DND-41 (cell line): ENCODE data around the gene AFF1.

Experiments used
- ATAC-seq: fragments of 200-7000 bp; cut with Tn5 transposase; 3 replicates; pipeline ENCODE4 v1.9.1; 2021; ENCODE audit warnings: low read depth; ENCODE audit not compliant: insufficient read depth
- DNase-seq: peaks from one replicate; pipeline ENCODE4 v3.0.0-alpha.2; 2020
- H2AFZ ChIP-seq: 2 replicates; pipeline ENCODE4 v1.6.0; 2012; ENCODE audit warnings: low read depth, low read length
- H3K27ac ChIP-seq: 2 replicates; pipeline ENCODE4 v1.5.1; 2012; ENCODE audit warnings: low read length, inconsistent platforms
- H3K27me3 ChIP-seq: fragments of 200-600 bp; sonication (generic); 2 replicates; pipeline ENCODE4 v1.6.0; 2012; ENCODE audit warnings: low read length, mild to moderate bottlenecking, inconsistent platforms; ENCODE audit not compliant: insufficient read depth, poor library complexity
- H3K36me3 ChIP-seq: 2 replicates; pipeline ENCODE4 v1.5.1; 2012; ENCODE audit warnings: low read length, inconsistent platforms; ENCODE audit not compliant: insufficient read depth
- H3K4me1 ChIP-seq: 2 replicates; pipeline ENCODE4 v1.5.1; 2012; ENCODE audit warnings: mild to moderate bottlenecking, low read length; ENCODE audit not compliant: insufficient read depth
- H3K4me2 ChIP-seq: 2 replicates; pipeline ENCODE4 v1.6.0; 2012; ENCODE audit warnings: mild to moderate bottlenecking, moderate library complexity, low read length, inconsistent platforms; ENCODE audit not compliant: insufficient read depth
- H3K4me3 ChIP-seq, 2 experiments: fragments of 200-600 bp in 1 of 2; shearing (Covaris generic) in 1 of 2; 2 replicates each; pipeline ENCODE4 v1.5.1; 2012 to 2016; ENCODE audit warnings: inconsistent platforms in 2 of 2, low read length in 2 of 2, mild to moderate bottlenecking in 2 of 2, low read depth in 1 of 2, moderate library complexity in 1 of 2
- H3K79me2 ChIP-seq: 2 replicates; pipeline ENCODE4 v1.6.0; 2012; ENCODE audit warnings: low read length, inconsistent platforms; ENCODE audit not compliant: insufficient read depth
- H3K9ac ChIP-seq: 2 replicates; pipeline ENCODE4 v1.6.0; 2012; ENCODE audit warnings: low read depth, mild to moderate bottlenecking, inconsistent platforms, low read length, moderate library complexity
- H3K9me3 ChIP-seq: 2 replicates; pipeline ENCODE4 v1.5.1; 2012; ENCODE audit warnings: low read length, moderate library complexity, mild to moderate bottlenecking, inconsistent platforms; ENCODE audit not compliant: insufficient read depth, severe bottlenecking
- H4K20me1 ChIP-seq: 2 replicates; pipeline ENCODE4 v1.6.0; 2012; ENCODE audit warnings: low read length; ENCODE audit not compliant: insufficient read depth
- EZH2 ChIP-seq: IDR thresholded peaks from 3 replicates; pipeline ENCODE4 v1.6.1; 2012; ENCODE audit warnings: borderline replicate concordance, low read depth, mild to moderate bottlenecking, moderate library complexity, low read length, inconsistent platforms; ENCODE audit not compliant: severe bottlenecking
- TF ChIP-seq, protein P1 (sequence below): IDR thresholded peaks from 2 replicates; pipeline ENCODE4 v1.5.1; 2012; ENCODE audit warnings: borderline replicate concordance, low read length, moderate library complexity, mild to moderate bottlenecking; ENCODE audit not compliant: poor library complexity, severe bottlenecking; ENCODE audit errors: extremely low read depth

Gene AFF1

GRCh38 chr4:87046121-87046551, 111.3 kb downstream of the AFF1 start:
- H3K4me2 ChIP-seq: no peak overlapping the region
- ATAC-seq (no peak), DNase-seq (no peak)
- no peak overlapping the region for H3K4me3 ChIP-seq
- H3K9me3 ChIP-seq: no peaks in the 10 kb centered on the region
- peaks cover 96% of the 10 kb centered on the region for H3K79me2 ChIP-seq
- no peak overlapping the region for H2AFZ ChIP-seq
- no peak overlapping the region for H3K9ac ChIP-seq
- H3K36me3 ChIP-seq: peaks cover 40% of the 10 kb centered on the region
- H3K27me3 ChIP-seq: no peaks in the 10 kb centered on the region
- peaks cover 48% of the 10 kb centered on the region for H4K20me1 ChIP-seq
- H3K4me1 ChIP-seq: no peaks in the 10 kb centered on the region
- TF ChIP-seq, protein P1, sequence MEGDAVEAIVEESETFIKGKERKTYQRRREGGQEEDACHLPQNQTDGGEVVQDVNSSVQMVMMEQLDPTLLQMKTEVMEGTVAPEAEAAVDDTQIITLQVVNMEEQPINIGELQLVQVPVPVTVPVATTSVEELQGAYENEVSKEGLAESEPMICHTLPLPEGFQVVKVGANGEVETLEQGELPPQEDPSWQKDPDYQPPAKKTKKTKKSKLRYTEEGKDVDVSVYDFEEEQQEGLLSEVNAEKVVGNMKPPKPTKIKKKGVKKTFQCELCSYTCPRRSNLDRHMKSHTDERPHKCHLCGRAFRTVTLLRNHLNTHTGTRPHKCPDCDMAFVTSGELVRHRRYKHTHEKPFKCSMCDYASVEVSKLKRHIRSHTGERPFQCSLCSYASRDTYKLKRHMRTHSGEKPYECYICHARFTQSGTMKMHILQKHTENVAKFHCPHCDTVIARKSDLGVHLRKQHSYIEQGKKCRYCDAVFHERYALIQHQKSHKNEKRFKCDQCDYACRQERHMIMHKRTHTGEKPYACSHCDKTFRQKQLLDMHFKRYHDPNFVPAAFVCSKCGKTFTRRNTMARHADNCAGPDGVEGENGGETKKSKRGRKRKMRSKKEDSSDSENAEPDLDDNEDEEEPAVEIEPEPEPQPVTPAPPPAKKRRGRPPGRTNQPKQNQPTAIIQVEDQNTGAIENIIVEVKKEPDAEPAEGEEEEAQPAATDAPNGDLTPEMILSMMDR: no peak
- TF ChIP-seq EZH2: no peak
- H3K27ac ChIP-seq: no peak overlapping the region

DNA sequence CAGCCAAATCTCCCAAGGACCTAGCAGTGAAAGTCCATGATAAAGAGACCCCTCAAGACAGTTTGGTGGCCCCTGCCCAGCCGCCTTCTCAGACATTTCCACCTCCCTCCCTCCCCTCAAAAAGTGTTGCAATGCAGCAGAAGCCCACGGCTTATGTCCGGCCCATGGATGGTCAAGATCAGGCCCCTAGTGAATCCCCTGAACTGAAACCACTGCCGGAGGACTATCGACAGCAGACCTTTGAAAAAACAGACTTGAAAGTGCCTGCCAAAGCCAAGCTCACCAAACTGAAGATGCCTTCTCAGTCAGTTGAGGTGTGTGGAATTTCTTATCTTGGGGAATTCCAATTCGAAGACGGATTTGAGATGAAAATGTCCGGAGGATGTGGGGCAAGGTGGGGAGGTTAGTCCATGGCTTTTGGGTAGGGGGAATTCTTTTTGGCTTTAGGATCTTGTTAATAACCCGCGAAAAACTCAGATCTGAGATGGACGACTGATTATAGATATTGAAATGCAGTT, 112.5 kb downstream of the AFF1 start:
- H3K79me2 ChIP-seq: peaks cover 95% of the 10 kb centered on the region
- ATAC-seq: no peak
- H4K20me1 ChIP-seq: peaks cover 40% of the 10 kb centered on the region
- no peak overlapping the region for H3K4me3 ChIP-seq
- TF ChIP-seq, protein P1: no peak
- TF ChIP-seq EZH2: no peak
- no peaks in the 10 kb centered on the region for H3K27me3 ChIP-seq
- DNase-seq: no peak
- no peak overlapping the region for H3K27ac ChIP-seq
- H3K4me1 ChIP-seq: no peaks in the 10 kb centered on the region
- no peak overlapping the region for H2AFZ ChIP-seq
- H3K9ac ChIP-seq: no peak overlapping the region
- H3K4me2 ChIP-seq: no peak overlapping the region
- H3K36me3 ChIP-seq: peaks cover 50% of the 10 kb centered on the region
- no peaks in the 10 kb centered on the region for H3K9me3 ChIP-seq

DNA sequence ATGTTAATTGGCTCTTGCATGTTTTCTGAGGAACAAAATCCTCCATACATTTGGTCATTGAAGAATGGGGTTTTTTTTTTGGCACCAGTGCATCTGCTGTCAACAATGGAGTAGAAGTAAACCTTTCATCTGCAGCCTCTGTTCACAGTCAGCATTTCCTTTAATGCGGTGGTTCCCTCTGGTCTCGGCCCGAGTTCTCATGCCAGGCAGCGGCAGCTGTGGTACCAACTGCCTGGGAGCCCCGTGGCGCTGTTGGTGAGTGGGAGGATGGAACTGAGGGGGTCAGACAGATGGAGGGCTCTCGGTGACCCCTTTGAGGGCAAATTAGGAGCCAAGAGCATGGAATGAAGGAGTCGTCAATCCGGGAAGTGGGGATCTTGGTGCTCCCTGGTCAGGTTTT, 114.7 kb downstream of the AFF1 start:
- Histone ChIP-seq H3K4me1 (no peaks in the 10 kb centered on the region), H3K27me3 (no peaks in the 10 kb centered on the region), H2AFZ (no peak overlapping the region), H3K79me2 (peaks cover 95% of the 10 kb centered on the region), H3K4me3 (no peak overlapping the region), H3K27ac (no peak overlapping the region), H3K4me2 (no peak overlapping the region), H3K9me3 (no peaks in the 10 kb centered on the region), H3K9ac (no peak overlapping the region), H3K36me3 (peaks cover 51% of the 10 kb centered on the region), H4K20me1 (peaks cover 31% of the 10 kb centered on the region)
- DNase-seq (no peak), ATAC-seq (no peak)
- TF ChIP-seq, protein P1: no peak
- no peak for TF ChIP-seq EZH2
